HG03354 (cell line): ENCODE results near the gene SLC39A7.

Experiments used
- ATAC-seq: cut with Tn5 transposase; IDR thresholded peaks from one replicate; pipeline ENCODE4 v1.9.1; 2021; ENCODE audit warnings: mild to moderate bottlenecking; ENCODE audit not compliant: unreplicated experiment, poor library complexity, severe bottlenecking

The SLC39A7 gene

GRCh38 chr6:33187809-33188208 lies 12.9 kb upstream of the SLC39A7 start:
- no peak for ATAC-seq

- no peak for ATAC-seq
Observed at GRCh38 chr6:33189164-33189563, 11.5 kb upstream of the SLC39A7 start.

- ATAC-seq: no peak
Observed at GRCh38 chr6:33189625-33190448, 10.8 kb upstream of the SLC39A7 start.

- no peak for ATAC-seq
Observed at GRCh38 chr6:33190504-33191107, 10.1 kb upstream of the SLC39A7 start.

- no peak for ATAC-seq
Observed at GRCh38 chr6:33191383-33192104, 9.1 kb upstream of the SLC39A7 start.

GRCh38 chr6:33192105-33192646 lies 8.5 kb upstream of the SLC39A7 start, which contains the start of gene COL11A2:
COL11A2 (minus strand) TSS chr6:33192467; CDS start chr6:33192240, 227 bp downstream.
- no peak for ATAC-seq

- no peak for ATAC-seq
Observed at GRCh38 chr6:33192671-33193602, 7.7 kb upstream of the SLC39A7 start.

GRCh38 chr6:33193619-33194018 lies 7.0 kb upstream of the SLC39A7 start:
- no peak for ATAC-seq

- no peak for ATAC-seq
Observed at GRCh38 chr6:33194431-33194979, 6.2 kb upstream of the SLC39A7 start.

- ATAC-seq: no peak
Observed at GRCh38 chr6:33195304-33196165, 5.1 kb upstream of the SLC39A7 start.

GRCh38 chr6:33197431-33198048 lies 3.1 kb upstream of the SLC39A7 start:
- ATAC-seq: no peak

GRCh38 chr6:33198159-33198852 lies 2.4 kb upstream of the SLC39A7 start:
- ATAC-seq: no peak

- no peak for ATAC-seq
Observed at GRCh38 chr6:33198853-33199436, 1.7 kb upstream of the SLC39A7 start.

GRCh38 chr6:33199687-33200218 lies 914 bp upstream of the SLC39A7 start:
- ATAC-seq: peak; percentile 26

GRCh38 chr6:33201147-33201545 lies 479 bp downstream of the SLC39A7 start:
- no peak for ATAC-seq

- no peak for ATAC-seq
Observed at GRCh38 chr6:33201935-33202334, 1.3 kb downstream of the SLC39A7 start.

- no peak for ATAC-seq
Observed at GRCh38 chr6:33202799-33203198, 2.1 kb downstream of the SLC39A7 start.
